Activated naive CD4-positive, alpha-beta T cell treated with anti-CD3 and anti-CD28 coated beads, Interleukin-2, amount 10 ng/mL, durations not matched to agents 7 days and 5 days (primary cell): Measurements from ENCODE around the gene HSF5.

ENCODE experiments used
- CTCF ChIA-PET: fragments of 350-600 bp; sonication (Branson Sonifier 250); formaldehyde crosslinking; loops from one replicate; lab custom pipeline; 2021; ENCODE audit warnings: antibody characterized with exemption; lab: Charles Lee
- DNase-seq: peaks from one replicate; pipeline ENCODE4 v3.0.0-alpha.2; 2020
- H3K27ac Mint-ChIP-seq: one replicate; pipeline ENCODE4 v1.8.0; 2021; ENCODE audit warnings: mild to moderate bottlenecking, moderate library complexity, mixed read lengths
- H3K27me3 Mint-ChIP-seq: one replicate; pipeline ENCODE4 v1.8.0; 2021; ENCODE audit warnings: mild to moderate bottlenecking, mixed read lengths
- H3K36me3 Mint-ChIP-seq: one replicate; pipeline ENCODE4 v1.8.0; 2021; ENCODE audit warnings: mixed read lengths
- H3K4me1 Mint-ChIP-seq: one replicate; pipeline ENCODE4 v1.8.0; 2021; ENCODE audit warnings: mixed read lengths
- H3K4me3 Mint-ChIP-seq: one replicate; pipeline ENCODE4 v1.8.0; 2021; ENCODE audit warnings: mild to moderate bottlenecking, moderate library complexity, mixed read lengths
- H3K9me3 Mint-ChIP-seq: one replicate; pipeline ENCODE4 v1.8.0; 2021; ENCODE audit warnings: mixed read lengths

HSF5 gene

DNA sequence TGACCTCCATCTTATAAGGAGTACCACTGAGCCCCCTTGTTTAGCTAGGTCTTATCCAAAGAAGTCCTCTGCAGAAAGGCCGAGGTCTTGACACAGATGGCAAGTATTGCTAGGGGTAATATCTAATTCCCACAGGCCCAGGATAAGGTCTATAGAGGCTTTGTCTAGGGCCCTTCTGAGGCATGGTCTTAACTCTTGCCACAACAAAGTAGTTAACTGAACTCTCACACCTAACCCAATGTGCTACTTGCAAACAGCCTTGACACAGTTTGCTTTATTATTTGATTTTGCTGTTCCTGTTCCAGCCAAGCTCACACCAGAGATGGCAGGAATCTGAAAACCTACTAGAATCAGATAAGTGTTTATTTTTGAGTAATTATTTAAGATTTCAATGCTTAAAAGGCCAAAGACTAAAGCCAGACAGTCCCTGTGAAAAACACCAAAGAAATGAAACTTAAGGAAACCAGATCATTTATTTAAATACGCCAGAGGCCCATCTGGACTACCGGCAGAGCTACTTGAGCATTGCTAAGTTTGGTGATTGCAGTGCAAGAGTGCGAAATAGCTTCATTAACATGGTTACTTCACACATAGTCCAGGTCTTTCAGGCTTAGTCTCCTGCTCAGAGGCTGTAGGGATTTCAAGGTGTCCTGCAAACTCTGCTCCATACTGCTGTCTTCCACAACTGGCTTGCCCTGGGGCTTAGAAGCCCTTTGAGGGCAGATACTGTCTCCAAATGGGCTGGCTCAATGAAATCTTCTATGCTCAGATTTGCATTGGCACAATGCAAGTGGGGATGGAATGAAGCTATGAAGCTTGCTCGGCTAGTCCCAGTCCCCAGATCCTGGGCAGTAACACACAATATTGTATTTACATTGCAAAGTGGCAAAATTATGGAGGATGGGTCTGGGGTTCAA, 107.7 kb downstream of the HSF5 start:
- Mint-ChIP-seq H3K4me1 (peaks cover 57% of the 10 kb centered on the region), H3K27ac (no peak overlapping the region), H3K4me3 (no peak overlapping the region), H3K27me3 (peaks cover 4% of the 10 kb centered on the region), H3K9me3 (no peaks in the 10 kb centered on the region), H3K36me3 (no peaks in the 10 kb centered on the region)
- CTCF ChIA-PET = interaction anchor here (1.3 to 2.3 kb wide), 5 partner anchors 14 to 76 kb away, joined by 3 to 7 read pairs (median 6); partner anchors contain the start of gene RNF43
- no peak for DNase-seq

DNA sequence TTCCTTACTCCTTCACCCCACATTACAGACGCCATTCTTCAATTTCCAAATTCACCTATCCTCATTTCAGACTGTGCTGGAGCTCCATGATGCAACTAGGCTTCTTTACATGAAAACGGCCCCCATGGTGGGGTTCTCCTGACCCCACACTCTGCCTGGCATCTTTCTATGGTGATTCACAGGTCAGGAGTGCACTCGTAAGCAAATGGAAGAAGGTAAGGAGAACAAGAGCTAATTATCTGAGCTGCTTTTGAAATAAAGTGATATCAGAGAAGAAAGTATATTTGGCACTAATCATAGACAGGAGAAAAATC, 108.7 kb downstream of the HSF5 start:
- Mint-ChIP-seq H3K4me3 (no peak overlapping the region), H3K4me1 (peaks cover 57% of the 10 kb centered on the region), H3K27ac (peak overlapping the region; percentile 21), H3K9me3 (no peaks in the 10 kb centered on the region), H3K27me3 (peaks cover 4% of the 10 kb centered on the region), H3K36me3 (no peaks in the 10 kb centered on the region)
- no peak for DNase-seq
- CTCF ChIA-PET = interaction anchor here (1.3 to 2.3 kb wide), 4 partner anchors 13 to 75 kb away, joined by 3 to 7 read pairs (median 6); partner anchors contain the start of gene RNF43

DNA sequence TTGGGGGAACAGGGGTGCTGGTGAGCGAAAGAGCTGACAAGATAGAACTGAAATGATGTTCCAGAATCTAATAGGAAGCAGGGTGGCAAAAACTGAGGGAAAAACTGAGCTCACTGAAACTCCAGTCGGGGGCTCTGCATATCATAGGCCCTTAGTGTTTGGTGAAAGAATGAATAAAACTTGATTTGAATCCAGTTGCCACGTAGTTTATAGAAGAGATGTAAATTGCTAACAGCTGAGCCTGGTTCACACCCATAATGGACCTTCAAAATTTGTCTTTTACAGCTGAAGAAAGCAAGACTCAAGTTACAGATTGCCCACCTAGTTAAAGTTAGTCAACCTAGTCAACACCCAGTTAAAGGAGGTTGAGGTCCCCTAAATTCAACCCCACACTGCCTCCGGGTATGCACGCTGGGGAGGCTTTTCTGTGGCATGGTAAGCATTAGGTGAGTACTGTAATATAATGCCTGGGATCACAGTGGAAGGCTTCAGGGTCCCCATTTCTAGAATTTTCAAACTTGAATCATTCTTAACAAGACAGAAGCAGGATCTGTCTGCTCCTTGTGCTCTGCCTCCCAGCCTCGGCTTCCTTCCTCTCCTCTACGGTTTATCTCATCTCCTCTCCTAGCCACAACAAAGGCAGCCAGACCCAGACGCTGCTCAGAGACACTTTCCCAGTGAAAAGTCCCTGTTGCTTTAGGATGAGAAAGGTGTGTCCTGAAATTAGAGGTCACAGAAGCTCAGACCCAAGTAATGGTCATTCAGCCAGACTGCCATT, 109.3 kb downstream of the HSF5 start:
- no peaks in the 10 kb centered on the region for H3K36me3 Mint-ChIP-seq
- no peak overlapping the region for H3K4me3 Mint-ChIP-seq
- peaks cover 57% of the 10 kb centered on the region for H3K4me1 Mint-ChIP-seq
- CTCF ChIA-PET = interaction anchor here (1.3 to 2.3 kb wide), 4 partner anchors 13 to 74 kb away, joined by 3 to 7 read pairs (median 6); partner anchors contain the start of gene RNF43
- H3K27ac Mint-ChIP-seq = peak overlapping the region; percentile 21
- peaks cover 4% of the 10 kb centered on the region for H3K27me3 Mint-ChIP-seq
- no peaks in the 10 kb centered on the region for H3K9me3 Mint-ChIP-seq
- DNase-seq = peak; percentile 35

DNA sequence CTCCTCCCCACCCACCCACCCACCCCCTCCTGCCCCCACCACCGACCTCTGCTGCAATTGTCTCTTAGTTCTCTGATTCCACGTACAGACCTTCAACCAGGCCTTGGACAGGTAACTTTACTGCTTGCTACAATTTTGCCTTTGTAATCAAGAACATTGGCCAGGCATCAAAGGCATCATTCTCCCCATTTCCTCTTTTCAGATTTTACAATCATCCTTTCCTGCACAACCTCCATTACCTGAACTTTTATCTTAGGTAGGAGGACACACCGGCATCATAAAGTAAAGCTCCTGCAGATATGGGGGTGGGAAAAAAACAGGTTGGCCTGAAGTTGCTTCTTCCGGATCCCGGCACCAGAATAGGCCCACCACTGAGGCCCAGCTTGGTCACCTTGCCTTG, 110.5 kb downstream of the HSF5 start:
- CTCF ChIA-PET = interaction anchor here (0.9 to 2.3 kb wide), 3 partner anchors 15 to 128 kb away, joined by 3 to 6 read pairs (median 3); no protein-coding TSS in a partner anchor
- peaks cover 49% of the 10 kb centered on the region for H3K4me1 Mint-ChIP-seq
- H3K36me3 Mint-ChIP-seq = no peaks in the 10 kb centered on the region
- H3K27me3 Mint-ChIP-seq = peaks cover 4% of the 10 kb centered on the region
- no peak overlapping the region for H3K4me3 Mint-ChIP-seq
- no peaks in the 10 kb centered on the region for H3K9me3 Mint-ChIP-seq
- H3K27ac Mint-ChIP-seq = no peak overlapping the region
- no peak for DNase-seq

DNA sequence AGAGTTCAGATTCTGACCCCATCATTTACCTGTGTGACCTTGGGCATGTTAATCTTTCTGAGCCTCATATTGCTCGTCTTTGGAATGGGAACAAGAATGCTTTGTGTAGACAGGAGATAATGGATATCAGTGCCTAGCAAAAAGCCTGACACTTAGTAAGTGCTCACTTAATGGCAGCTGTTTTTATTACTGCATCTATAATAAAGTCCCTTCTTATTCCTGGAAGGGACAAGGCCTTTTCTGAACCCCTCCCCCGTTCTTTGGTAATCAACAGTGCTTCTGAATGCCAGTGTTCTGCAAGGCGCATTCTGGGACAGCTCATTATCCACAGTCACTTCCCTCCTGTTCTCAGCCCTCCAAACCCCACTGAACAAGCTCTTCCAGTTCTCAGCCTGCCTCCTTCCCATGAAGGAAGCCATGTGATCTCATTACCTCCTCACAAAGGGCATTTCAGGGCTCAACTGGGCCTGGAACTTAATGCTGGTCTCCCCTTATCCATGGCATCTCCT, 111.1 kb downstream of the HSF5 start:
- Mint-ChIP-seq H3K36me3 (no peaks in the 10 kb centered on the region), H3K27me3 (peaks cover 4% of the 10 kb centered on the region), H3K4me1 (peaks cover 43% of the 10 kb centered on the region), H3K27ac (no peak overlapping the region), H3K4me3 (no peak overlapping the region), H3K9me3 (no peaks in the 10 kb centered on the region)
- CTCF ChIA-PET = interaction anchor here (0.9 to 1.2 kb wide), 3 partner anchors 16 to 127 kb away, joined by 3 to 4 read pairs (median 3); partner anchors contain the start of gene RNF43
- no peak for DNase-seq

DNA sequence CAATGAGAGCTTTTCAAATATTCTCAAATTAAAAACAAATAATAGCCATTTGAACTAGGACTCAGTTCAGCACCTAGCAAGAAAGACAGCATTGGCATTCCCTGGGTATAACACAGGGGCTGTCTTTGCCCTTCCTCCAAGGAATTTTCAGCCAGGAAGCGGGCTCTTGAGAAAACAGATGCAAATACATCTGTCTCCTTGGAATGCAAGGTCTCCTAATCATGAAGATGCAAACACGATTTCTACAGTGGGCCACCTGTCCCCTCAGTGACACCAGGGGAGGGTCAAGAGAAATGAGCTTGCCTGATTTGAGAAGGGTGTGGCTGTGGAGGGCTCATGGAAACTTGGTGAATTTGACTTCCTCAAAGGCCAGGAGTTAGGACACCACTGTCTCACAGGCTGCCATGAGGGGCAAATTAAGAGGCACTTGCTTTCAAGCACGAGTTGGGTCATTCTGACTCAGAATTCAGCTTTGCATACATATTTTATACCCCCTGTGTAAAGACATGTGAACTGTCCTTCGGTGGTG, 111.7 kb downstream of the HSF5 start:
- no peaks in the 10 kb centered on the region for H3K9me3 Mint-ChIP-seq
- H3K36me3 Mint-ChIP-seq = no peaks in the 10 kb centered on the region
- no peak overlapping the region for H3K4me3 Mint-ChIP-seq
- CTCF ChIA-PET = interaction anchor here (1.0 to 1.2 kb wide), 2 partner anchors 16 to 41 kb away, joined by 3 to 4 read pairs; partner anchors contain the start of gene RNF43
- no peak overlapping the region for H3K27ac Mint-ChIP-seq
- peaks cover 4% of the 10 kb centered on the region for H3K27me3 Mint-ChIP-seq
- no peak for DNase-seq
- peaks cover 38% of the 10 kb centered on the region for H3K4me1 Mint-ChIP-seq

DNA sequence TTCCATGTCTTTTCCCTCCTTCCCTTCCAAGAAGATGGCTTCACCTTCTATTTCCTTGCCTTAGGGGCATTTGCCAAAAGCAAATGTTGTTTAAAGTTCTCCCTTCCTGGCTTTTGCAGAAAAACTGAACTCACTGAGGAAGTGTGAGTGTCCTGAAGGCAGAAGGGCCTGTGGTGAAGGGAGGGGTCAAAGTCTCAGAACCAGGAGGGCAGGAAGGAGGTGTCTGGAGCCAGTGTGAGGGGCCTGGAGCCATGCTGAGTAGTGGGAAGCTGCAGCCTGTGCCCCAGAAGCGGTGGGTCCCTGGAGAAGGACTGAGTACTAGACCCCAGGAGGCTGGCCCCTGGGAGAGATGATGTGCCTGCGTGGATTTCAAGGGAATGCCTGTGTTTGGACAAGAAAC, 112.4 kb downstream of the HSF5 start:
- Mint-ChIP-seq H3K4me3 (no peak overlapping the region), H3K9me3 (no peaks in the 10 kb centered on the region), H3K27me3 (peaks cover 4% of the 10 kb centered on the region), H3K27ac (no peak overlapping the region), H3K4me1 (peaks cover 31% of the 10 kb centered on the region), H3K36me3 (no peaks in the 10 kb centered on the region)
- no peak for DNase-seq
- CTCF ChIA-PET = no interaction called here

DNA sequence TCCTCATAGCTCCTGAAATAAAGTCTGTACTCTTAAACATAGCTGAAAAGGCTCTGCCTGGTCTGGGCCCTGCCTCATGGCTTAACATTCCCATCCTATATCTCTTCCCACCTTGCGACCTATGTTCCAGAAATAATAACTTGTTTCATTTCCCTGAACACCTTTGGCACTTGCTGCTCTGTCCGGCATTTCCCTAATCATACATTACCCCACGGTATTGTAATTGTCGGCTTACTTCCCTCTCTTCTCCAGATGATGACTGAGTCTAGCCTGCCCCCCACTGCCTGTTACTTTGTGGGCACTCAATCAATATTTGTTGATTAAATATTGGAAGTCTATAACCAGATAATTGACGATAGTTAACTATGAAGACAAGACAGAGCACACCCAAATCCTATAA, 113.0 kb downstream of the HSF5 start:
- no peak for DNase-seq
- Mint-ChIP-seq H3K4me1 (peaks cover 30% of the 10 kb centered on the region), H3K27ac (no peak overlapping the region), H3K27me3 (peaks cover 4% of the 10 kb centered on the region), H3K4me3 (no peak overlapping the region), H3K9me3 (no peaks in the 10 kb centered on the region), H3K36me3 (no peaks in the 10 kb centered on the region)
- CTCF ChIA-PET = no interaction called here

DNA sequence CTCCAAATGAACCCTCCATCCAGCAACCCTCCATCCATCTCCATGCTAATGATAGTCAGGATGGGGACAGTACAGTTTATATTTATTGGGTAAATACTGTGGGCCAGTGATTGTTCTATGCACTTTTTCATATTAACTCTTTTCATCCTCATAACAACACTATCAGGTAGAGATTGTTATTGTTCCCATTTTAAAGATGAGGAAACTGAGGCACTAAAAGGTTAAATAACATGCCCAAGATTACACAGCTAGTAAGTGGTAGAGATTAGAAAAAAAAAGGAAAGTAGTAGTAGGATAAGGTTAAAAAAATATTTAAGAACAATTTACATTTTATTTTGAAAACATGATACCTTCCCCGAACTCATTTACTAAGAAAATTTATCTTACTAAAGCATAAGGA, 114.3 kb downstream of the HSF5 start:
- peak overlapping the region; percentile 46 for H3K27ac Mint-ChIP-seq
- H3K36me3 Mint-ChIP-seq = no peaks in the 10 kb centered on the region
- peaks cover 17% of the 10 kb centered on the region for H3K4me1 Mint-ChIP-seq
- CTCF ChIA-PET = no interaction called here
- DNase-seq = no peak
- no peak overlapping the region for H3K4me3 Mint-ChIP-seq
- H3K27me3 Mint-ChIP-seq = peaks cover 4% of the 10 kb centered on the region
- no peaks in the 10 kb centered on the region for H3K9me3 Mint-ChIP-seq

DNA sequence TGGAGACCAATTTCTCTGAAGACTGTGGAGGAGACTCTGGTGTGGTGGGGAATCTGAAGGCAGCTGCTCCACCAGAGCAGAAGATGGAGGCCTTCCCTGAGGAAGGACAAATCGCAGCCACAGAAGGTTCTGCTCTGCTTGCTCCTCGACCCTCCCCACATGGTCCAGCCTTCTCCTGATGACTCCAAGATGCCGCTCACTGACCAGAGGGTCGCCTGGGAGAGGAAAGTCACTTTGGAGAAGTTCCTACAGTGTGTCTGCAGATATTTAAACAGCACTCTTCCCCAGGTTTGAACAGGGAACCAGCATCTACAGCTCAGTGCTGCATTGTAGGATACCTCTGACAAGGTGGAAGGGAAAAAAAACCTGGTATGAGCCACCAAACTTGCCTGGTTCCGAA, 115.2 kb downstream of the HSF5 start:
- no peaks in the 10 kb centered on the region for H3K36me3 Mint-ChIP-seq
- H3K9me3 Mint-ChIP-seq = no peaks in the 10 kb centered on the region
- H3K4me1 Mint-ChIP-seq = peaks cover 11% of the 10 kb centered on the region
- peaks cover 4% of the 10 kb centered on the region for H3K27me3 Mint-ChIP-seq
- CTCF ChIA-PET = interaction anchor here (1.5 kb wide), 1 partner anchor 44 kb away, joined by 7 read pairs; the partner anchor contains the start of gene RNF43
- no peak for DNase-seq
- H3K4me3 Mint-ChIP-seq = no peak overlapping the region
- no peak overlapping the region for H3K27ac Mint-ChIP-seq

DNA sequence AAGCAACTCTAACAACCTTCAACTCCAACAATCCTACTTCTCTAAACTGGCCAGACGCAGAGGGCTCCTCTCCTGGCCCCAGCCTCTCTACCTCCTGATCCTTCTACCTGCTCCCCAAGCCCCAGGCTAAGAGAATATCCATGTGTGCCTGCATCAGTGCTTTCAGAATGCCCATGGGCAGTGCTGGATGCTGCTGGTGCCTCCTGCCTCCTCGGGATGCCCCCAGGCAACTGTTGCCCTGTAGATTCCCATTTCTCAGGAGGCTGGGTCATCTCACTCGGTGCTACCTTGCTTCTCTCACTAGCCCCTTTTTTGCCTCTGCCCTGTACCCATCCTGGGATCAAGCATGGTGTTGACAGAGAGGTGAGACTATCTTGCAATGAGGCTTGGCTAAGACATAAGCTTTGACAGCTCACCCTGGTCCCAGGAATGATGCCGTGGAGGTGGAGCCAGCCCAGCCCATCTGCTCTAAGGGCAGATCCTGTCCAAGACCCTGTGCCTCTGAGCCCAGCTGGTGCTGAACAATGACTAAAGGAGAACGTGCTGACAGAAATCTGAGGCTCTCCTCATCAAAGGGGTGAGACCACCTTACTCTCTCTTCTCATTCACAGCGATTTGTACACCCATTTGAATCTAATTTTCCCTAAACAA, 116.8 kb downstream of the HSF5 start:
- CTCF ChIA-PET = interaction anchor here (2.0 to 2.4 kb wide), 2 partner anchors 46 to 54 kb away, joined by 5 read pairs; partner anchors contain the start of gene RNF43
- Mint-ChIP-seq H3K4me1 (peaks cover 4% of the 10 kb centered on the region), H3K9me3 (no peaks in the 10 kb centered on the region), H3K27ac (no peak overlapping the region), H3K4me3 (no peak overlapping the region), H3K27me3 (peaks cover 4% of the 10 kb centered on the region), H3K36me3 (no peaks in the 10 kb centered on the region)
- DNase-seq = no peak

DNA sequence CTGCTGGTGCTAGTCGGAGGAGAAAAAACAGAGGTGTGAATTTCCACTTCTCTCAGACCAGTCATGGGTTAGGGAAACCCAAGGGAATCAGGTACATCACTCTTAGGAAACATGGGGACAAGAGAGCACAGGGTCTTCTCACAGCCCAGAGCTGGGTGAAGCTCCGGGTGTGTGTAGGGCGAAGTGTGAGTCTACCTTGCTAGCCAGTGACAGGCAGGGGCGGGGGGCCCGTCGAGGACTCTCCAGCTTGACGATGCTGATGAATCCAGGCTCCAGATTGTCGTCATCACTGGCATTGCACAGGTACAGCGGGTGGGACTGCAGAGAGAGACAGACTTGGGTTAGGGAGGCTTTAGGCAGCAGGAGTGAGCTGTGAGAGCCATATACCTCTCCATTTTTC, 117.5 kb downstream of the HSF5 start:
- Mint-ChIP-seq H3K36me3 (no peaks in the 10 kb centered on the region), H3K4me3 (no peak overlapping the region), H3K4me1 (peaks cover 11% of the 10 kb centered on the region), H3K9me3 (no peaks in the 10 kb centered on the region), H3K27me3 (peaks cover under 1% of the 10 kb centered on the region), H3K27ac (no peak overlapping the region)
- no peak for DNase-seq
- CTCF ChIA-PET = interaction anchor here (2.0 to 2.4 kb wide), 2 partner anchors 47 to 53 kb away, joined by 5 read pairs; partner anchors contain the start of gene RNF43

DNA sequence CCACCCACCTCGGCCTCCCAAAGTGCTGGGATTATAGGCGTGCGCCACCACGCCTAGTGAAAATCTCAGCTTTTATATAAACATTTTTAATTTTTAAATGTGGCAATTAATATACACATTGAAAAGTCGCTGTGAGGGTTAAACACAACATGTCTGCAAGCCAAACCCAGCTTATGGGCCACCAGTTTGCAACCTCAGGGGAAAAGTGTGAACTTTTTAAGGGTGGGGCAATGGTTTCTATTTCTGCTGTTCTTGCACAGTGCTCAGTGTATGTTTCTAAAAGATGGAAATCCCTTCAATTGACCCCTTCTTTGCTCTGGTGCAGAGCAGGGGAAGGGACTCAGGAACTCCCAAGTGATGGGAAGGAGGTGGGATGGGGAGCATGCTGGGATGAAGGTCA, 117.9 kb downstream of the HSF5 start:
- no peak overlapping the region for H3K4me3 Mint-ChIP-seq
- no peak for DNase-seq
- no peaks in the 10 kb centered on the region for H3K9me3 Mint-ChIP-seq
- no peak overlapping the region for H3K27ac Mint-ChIP-seq
- H3K4me1 Mint-ChIP-seq = peaks cover 15% of the 10 kb centered on the region
- H3K27me3 Mint-ChIP-seq = no peaks in the 10 kb centered on the region
- no peaks in the 10 kb centered on the region for H3K36me3 Mint-ChIP-seq
- CTCF ChIA-PET = interaction anchor here (2.0 to 2.4 kb wide), 2 partner anchors 47 to 53 kb away, joined by 5 read pairs; partner anchors contain the start of gene RNF43
